Measurements from ENCODE around the gene ADARB2. TPM values are rescaled to one million over a fixed set of nuclear protein-coding genes. Genes with fewer than 3 reads are reported as not detected.

Gene ADARB2
- polyA plus RNA-seq, 3 donors: not detected

GRCh38 chr10:1128649-1129048 is 608.7 kb downstream of the ADARB2 start:
- peaks cover 69% of the 10 kb centered on the region for H4K20me1 ChIP-seq (ENCODE audit: insufficient read depth, low read length)
- 98% methylated on average over 21 of the region's 21 CpGs for WGBS (ENCODE audit: insufficient coverage)

GRCh38 chr10:1128115-1128514 is 609.2 kb downstream of the ADARB2 start:
- Histone ChIP-seq H2AFZ (ENCODE audit: insufficient read depth, low read depth, low read length, poor library complexity, severe bottlenecking) (no peak overlapping the region), H3K79me2 (ENCODE audit: insufficient read depth, low read length) (no peaks in the 10 kb centered on the region), H3K4me1 (ENCODE audit: control insufficient read depth in 1 of 2, insufficient read depth in 2 of 2, low read length in 2 of 2) (no peaks in the 10 kb centered on the region), H3K9me3 (replicated peaks in 1 of 2; ENCODE audit: control insufficient read depth in 1 of 2, insufficient read depth in 1 of 2, low read length in 2 of 2) (no peaks in the 10 kb centered on the region), H3K36me3 (replicated peaks in 1 of 2; ENCODE audit: control insufficient read depth in 1 of 2, insufficient read depth in 2 of 2, low read length in 2 of 2) (peaks cover 80 to 88% of the 10 kb centered on the region in 2 donors), H3K27ac (ENCODE audit: low read depth in 1 of 2, low read length in 2 of 2) (no peak overlapping the region), H3K4me3 (replicated peaks in 1 of 3; ENCODE audit: low read depth in 2 of 3, low read length in 3 of 3) (no peak overlapping the region), H4K20me1 (ENCODE audit: insufficient read depth, low read length) (peaks cover 74% of the 10 kb centered on the region), H3K4me2 (replicated peaks; ENCODE audit: extremely low read depth, low read length, poor library complexity, severe bottlenecking) (no peak overlapping the region), H3K27me3 (ENCODE audit: control insufficient read depth in 2 of 2, insufficient read depth in 2 of 2, low read length in 2 of 2) (no peaks in the 10 kb centered on the region), H3K9ac (ENCODE audit: insufficient read depth, low read length, poor library complexity, severe bottlenecking) (no peak overlapping the region)
- WGBS (ENCODE audit: insufficient coverage): no CpG with 5 or more reads among the region's 2 CpGs
- H3K27ac Mint-ChIP-seq: no peak overlapping the region
- intact Hi-C loops (cut with micrococcal nuclease): no loop called here
- no peak overlapping the region for H3K4me3 Mint-ChIP-seq
- no peak for TF ChIP-seq CTCF (IDR thresholded peaks at IDR 0.05)
- no peaks in the 10 kb centered on the region for H3K4me1 Mint-ChIP-seq
- H3K9me3 Mint-ChIP-seq: no peaks in the 10 kb centered on the region
- H3K27me3 Mint-ChIP-seq (ENCODE audit: low read depth in 3 of 3): no peaks in the 10 kb centered on the region
- no peak for DNase-seq
- H3K36me3 Mint-ChIP-seq: peaks cover 82 to 92% of the 10 kb centered on the region in 2 donors

More at GRCh38 chr10:1128649-1129048, 608.7 kb downstream of the ADARB2 start:
- H3K27ac Mint-ChIP-seq: no peak overlapping the region
- peaks cover 0 to 2% (median 0%) of the 10 kb centered on the region in 3 donors for H3K27me3 Mint-ChIP-seq (ENCODE audit: low read depth in 3 of 3)
- H3K36me3 ChIP-seq (replicated peaks in 1 of 2; ENCODE audit: control insufficient read depth in 1 of 2, insufficient read depth in 2 of 2, low read length in 2 of 2): peaks cover 76 to 83% of the 10 kb centered on the region in 2 donors
- H3K4me3 Mint-ChIP-seq: no peak overlapping the region
- no peak overlapping the region for H3K27ac ChIP-seq (ENCODE audit: low read depth in 1 of 2, low read length in 2 of 2)
- TF ChIP-seq CTCF (IDR thresholded peaks at IDR 0.05): no peak
- H3K9ac ChIP-seq (ENCODE audit: insufficient read depth, low read length, poor library complexity, severe bottlenecking): no peak overlapping the region
- no peaks in the 10 kb centered on the region for H3K4me1 ChIP-seq (ENCODE audit: control insufficient read depth in 1 of 2, insufficient read depth in 2 of 2, low read length in 2 of 2)
- H3K4me1 Mint-ChIP-seq: no peaks in the 10 kb centered on the region
- H3K4me3 ChIP-seq (replicated peaks in 1 of 3; ENCODE audit: low read depth in 2 of 3, low read length in 3 of 3): no peak overlapping the region
- H2AFZ ChIP-seq (ENCODE audit: insufficient read depth, low read depth, low read length, poor library complexity, severe bottlenecking): no peak overlapping the region
- no peaks in the 10 kb centered on the region for H3K27me3 ChIP-seq (ENCODE audit: control insufficient read depth in 2 of 2, insufficient read depth in 2 of 2, low read length in 2 of 2)
- H3K79me2 ChIP-seq (ENCODE audit: insufficient read depth, low read length): no peaks in the 10 kb centered on the region
- H3K9me3 ChIP-seq (replicated peaks in 1 of 2; ENCODE audit: control insufficient read depth in 1 of 2, insufficient read depth in 1 of 2, low read length in 2 of 2): no peaks in the 10 kb centered on the region
- DNase-seq: no peak
- no peaks in the 10 kb centered on the region for H3K9me3 Mint-ChIP-seq
- no peak overlapping the region for H3K4me2 ChIP-seq (replicated peaks; ENCODE audit: extremely low read depth, low read length, poor library complexity, severe bottlenecking)
- intact Hi-C loops (cut with micrococcal nuclease): no loop called here
- H3K36me3 Mint-ChIP-seq: peaks cover 77 to 87% of the 10 kb centered on the region in 2 donors
